Fibroblast of lung (primary cell): ENCODE results near the gene TAB2.

Experiments
- CTCF ChIP-seq, 2 donors: IDR thresholded peaks in 1 of 2; conservative IDR thresholded peaks in 1 of 2; 1 replicate in 1 of 2; 2 replicates in 1 of 2; pipeline ENCODE4 v1.5.1; 2011 to 2012; ENCODE audit warnings: low read length in 2 of 2, control low read depth in 1 of 2, inconsistent platforms in 1 of 2, low read depth in 1 of 2, mild to moderate bottlenecking in 1 of 2
- EZH2 ChIP-seq: IDR thresholded peaks from 2 replicates; pipeline ENCODE4 v1.5.1; 2012; ENCODE audit warnings: low read length, control low read depth, mild to moderate bottlenecking; ENCODE audit errors: missing control alignments

DNA sequence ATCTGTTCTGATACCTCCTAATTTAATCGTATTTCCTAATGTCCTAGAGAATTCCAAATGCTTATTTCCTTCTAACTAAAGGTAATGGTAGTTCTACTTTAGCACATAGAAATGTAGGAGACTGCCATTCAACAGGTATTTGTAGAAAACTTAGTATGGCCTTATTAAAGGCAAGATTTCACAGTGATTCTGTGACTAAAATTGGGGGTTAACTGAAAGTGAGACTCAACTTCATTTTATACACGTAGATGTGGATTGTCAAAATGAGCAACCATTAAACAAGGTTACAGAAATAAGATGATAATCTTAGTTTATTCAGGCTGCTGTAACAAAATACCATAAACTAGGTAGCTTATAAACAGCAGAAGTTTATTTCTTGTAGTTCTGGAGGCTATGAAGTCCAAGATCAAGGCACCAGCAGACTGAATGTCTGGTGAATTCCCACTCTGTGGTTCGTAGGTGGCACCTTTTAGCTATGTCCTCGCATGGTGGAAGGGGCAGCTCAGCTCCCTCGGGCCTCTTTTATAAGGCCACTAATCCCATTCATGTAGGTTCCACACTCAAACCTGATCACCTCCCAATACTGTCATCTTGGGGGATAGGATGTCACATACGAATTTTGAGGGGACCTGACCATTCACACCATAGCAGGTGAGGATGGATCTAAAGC, 38.7 kb downstream of the TAB2 start:
- TF ChIP-seq CTCF (conservative IDR thresholded peaks at IDR 0.05 in 1 of 2, IDR thresholded peaks at IDR 0.05 in 1 of 2; ENCODE audit: low read depth in 1 of 2, low read length in 2 of 2): no peak
- TF ChIP-seq EZH2: no peak
